ENCODE data around the gene SLC37A3.
"Not testable (repeated sequence)": the region's sequence is repeated elsewhere in the genome, so short reads cannot be mapped to it uniquely, and the experiment has no call there.

Gene SLC37A3

GRCh38 chr7:140312141-140312846 is 86.0 kb downstream of the SLC37A3 start:
- no peak overlapping the region for H3K27ac ChIP-seq
- TF ChIP-seq, protein P1, sequence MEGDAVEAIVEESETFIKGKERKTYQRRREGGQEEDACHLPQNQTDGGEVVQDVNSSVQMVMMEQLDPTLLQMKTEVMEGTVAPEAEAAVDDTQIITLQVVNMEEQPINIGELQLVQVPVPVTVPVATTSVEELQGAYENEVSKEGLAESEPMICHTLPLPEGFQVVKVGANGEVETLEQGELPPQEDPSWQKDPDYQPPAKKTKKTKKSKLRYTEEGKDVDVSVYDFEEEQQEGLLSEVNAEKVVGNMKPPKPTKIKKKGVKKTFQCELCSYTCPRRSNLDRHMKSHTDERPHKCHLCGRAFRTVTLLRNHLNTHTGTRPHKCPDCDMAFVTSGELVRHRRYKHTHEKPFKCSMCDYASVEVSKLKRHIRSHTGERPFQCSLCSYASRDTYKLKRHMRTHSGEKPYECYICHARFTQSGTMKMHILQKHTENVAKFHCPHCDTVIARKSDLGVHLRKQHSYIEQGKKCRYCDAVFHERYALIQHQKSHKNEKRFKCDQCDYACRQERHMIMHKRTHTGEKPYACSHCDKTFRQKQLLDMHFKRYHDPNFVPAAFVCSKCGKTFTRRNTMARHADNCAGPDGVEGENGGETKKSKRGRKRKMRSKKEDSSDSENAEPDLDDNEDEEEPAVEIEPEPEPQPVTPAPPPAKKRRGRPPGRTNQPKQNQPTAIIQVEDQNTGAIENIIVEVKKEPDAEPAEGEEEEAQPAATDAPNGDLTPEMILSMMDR (IDR thresholded peaks at IDR 0.05) = no peak
- no peak for DNase-seq (ENCODE audit: low spot score)
- H3K4me3 ChIP-seq = no peak overlapping the region

GRCh38 chr7:140311128-140311527 is 87.2 kb downstream of the SLC37A3 start:
- DNase-seq (ENCODE audit: low spot score); H3K4me3 ChIP-seq; H3K27ac ChIP-seq: not testable (repeated sequence)

DNA sequence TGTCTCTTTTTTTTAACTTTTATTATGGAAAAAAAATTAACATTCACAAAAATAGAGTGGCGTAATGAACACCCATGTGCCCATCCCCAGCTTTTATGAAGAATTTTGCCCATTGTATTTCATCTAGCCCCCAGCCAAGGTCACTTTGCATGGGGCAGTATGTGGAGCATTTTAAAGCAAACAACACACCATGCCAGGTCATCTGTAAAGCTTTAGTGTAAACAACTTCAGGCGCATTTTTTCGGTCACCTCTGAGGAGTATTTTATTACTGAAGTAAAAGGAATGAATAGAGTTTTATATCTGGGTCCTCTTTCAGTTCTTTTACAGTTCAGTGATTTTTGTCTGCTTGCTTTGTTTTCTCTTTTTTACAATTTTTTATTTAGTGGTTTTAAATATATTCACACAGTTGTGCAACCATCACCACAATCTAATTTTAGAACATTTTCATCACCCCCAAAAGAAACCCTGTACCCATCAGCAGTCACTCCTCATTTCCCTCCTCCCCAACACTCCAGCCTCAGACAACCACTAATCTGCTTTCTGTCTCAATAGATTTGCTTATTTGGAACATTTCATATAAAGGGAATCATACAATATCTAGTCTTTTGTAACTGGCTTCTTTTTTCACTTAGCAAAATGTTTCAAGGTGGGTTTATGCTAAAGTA is 87.9 kb downstream of the SLC37A3 start:
- TF ChIP-seq, protein P1 (IDR thresholded peaks at IDR 0.05) = no peak
- DNase-seq (ENCODE audit: low spot score) = no peak
- Histone ChIP-seq H3K4me3 (no peak overlapping the region), H3K27ac (no peak overlapping the region)

DNA sequence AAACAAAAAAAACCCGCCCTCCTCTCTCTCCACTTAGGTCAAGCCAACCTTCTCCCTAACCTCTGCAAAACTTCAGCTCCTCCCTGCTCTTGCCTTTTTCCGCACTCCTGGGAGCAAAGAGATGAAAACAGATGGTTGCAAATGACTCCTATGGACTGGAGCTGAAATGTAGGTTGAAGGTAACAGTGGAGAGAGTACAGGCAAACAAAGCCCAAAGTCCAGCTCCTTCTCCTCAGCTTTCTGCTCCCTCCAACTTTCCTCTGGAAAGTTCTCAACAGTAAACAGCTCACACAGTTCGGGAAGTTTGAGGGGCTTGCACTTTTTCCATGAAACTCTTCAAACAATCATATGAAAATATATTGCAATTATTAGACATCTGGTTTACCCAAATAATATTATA is 90.3 kb downstream of the SLC37A3 start:
- DNase-seq (ENCODE audit: low spot score) = no peak
- no peak overlapping the region for H3K27ac ChIP-seq
- H3K4me3 ChIP-seq = no peak overlapping the region
- TF ChIP-seq, protein P1 (IDR thresholded peaks at IDR 0.05) = no peak

GRCh38 chr7:140304191-140304799 is 94.0 kb downstream of the SLC37A3 start:
- TF ChIP-seq, protein P1 (IDR thresholded peaks at IDR 0.05) = no peak
- Histone ChIP-seq H3K27ac (no peak overlapping the region), H3K4me3 (no peak overlapping the region)
- no peak for DNase-seq (ENCODE audit: low spot score)

DNA sequence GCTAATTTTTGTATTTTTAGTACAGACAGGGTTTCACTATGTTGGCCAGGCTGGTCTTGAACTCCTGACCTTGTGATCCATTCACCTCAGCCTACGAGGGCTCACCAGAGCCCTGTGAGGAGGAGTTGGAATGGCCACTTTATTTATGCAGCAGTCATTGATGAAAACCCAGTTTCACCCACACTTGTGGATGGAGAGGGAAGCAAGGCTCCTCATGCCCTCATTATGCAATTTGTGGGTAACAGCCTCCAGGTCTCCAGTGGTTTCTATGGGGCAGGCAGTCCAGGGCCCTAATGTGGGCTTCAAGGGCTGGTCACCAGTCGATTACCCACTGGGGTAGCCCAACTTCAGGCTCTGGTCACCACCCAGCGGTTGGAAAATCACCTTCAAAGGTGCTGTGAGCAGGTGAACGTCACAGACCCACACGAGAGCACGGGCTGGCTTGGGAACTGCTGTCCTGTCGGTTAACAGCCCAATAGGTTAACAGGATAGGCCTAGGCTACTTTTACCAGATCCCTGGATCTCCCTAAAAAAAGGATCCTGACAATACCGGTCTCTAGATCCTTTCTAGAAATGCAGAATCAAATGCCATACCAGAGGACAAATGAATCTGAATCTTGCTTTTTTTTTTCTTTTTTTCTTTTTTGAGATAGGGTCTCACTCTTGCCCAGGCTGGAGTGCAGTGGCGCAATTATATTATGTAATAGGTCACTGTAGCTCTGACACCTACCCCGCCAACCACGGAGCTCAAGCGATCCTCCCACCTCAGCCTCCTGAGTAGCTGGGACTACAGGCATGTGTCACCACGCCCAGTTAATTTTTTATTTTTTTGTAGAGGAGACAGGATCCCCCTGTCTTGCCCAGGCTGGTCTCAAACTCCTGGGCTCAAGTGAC is 97.8 kb downstream of the SLC37A3 start:
- Histone ChIP-seq H3K4me3 (no peak overlapping the region), H3K27ac (no peak overlapping the region)
- TF ChIP-seq, protein P1 (IDR thresholded peaks at IDR 0.05) = no peak
- no peak for DNase-seq (ENCODE audit: low spot score)

DNA sequence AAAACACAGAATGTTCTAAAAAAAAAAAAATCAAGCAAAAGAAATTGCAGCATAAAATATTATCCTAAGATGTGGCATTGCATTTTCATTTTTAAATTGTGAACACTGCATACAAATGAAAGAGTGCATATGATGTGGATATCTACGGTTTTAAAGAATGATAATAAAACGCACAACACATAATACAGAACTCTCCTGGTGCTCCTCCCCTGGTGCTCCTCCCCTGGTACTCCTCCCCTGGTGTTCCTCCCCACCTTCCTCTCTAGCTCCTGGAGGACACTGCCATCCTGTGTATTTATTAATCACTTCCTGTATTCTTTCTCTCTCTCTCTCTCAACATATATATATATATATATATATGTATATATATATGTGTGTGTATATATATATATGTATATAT is 100.1 kb downstream of the SLC37A3 start:
- Histone ChIP-seq H3K4me3 (no peak overlapping the region), H3K27ac (no peak overlapping the region)
- no peak for DNase-seq (ENCODE audit: low spot score)
- TF ChIP-seq, protein P1 (IDR thresholded peaks at IDR 0.05) = no peak
